SU-DHL-6 (cell line): ENCODE data around the gene ZDHHC19.

Source experiments
- EZH2phosphoT487 ChIP-seq: fragments of 200-600 bp; sonication (generic), shearing (Covaris generic); conservative IDR thresholded peaks from 2 replicates; pipeline ENCODE4 v1.6.1; 2018; ENCODE audit warnings: mild to moderate bottlenecking, antibody characterized with exemption, low read length, moderate library complexity, mixed read lengths
- TF ChIP-seq, protein P1 (sequence below): fragments of 200-600 bp; sonication (generic); IDR thresholded peaks from one replicate; pipeline ENCODE4 v1.5.1; 2017; ENCODE audit warnings: antibody characterized with exemption, mild to moderate bottlenecking, low read length, moderate library complexity; ENCODE audit not compliant: insufficient read depth, poor library complexity, severe bottlenecking

DNA sequence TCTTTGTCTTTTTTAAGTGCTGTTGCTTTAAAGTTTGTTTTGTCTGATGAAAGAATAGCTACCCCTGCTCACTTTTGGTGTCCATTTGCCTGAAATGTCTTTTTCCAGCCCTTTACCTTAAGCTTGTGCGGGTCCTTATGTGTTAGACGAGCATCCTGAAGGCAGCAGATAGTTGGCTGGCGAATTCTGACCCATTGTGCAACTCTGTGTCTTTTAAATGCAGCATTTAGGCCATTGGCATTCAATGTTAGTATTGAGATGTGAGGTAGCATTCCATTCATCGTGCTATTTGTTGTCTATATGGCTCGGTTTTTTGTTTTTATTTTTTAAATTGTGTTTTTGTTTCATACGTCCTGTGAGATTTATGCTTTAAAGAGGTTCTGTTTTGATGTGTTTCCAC is 55.0 kb downstream of the ZDHHC19 start:
- TF ChIP-seq, protein P1, sequence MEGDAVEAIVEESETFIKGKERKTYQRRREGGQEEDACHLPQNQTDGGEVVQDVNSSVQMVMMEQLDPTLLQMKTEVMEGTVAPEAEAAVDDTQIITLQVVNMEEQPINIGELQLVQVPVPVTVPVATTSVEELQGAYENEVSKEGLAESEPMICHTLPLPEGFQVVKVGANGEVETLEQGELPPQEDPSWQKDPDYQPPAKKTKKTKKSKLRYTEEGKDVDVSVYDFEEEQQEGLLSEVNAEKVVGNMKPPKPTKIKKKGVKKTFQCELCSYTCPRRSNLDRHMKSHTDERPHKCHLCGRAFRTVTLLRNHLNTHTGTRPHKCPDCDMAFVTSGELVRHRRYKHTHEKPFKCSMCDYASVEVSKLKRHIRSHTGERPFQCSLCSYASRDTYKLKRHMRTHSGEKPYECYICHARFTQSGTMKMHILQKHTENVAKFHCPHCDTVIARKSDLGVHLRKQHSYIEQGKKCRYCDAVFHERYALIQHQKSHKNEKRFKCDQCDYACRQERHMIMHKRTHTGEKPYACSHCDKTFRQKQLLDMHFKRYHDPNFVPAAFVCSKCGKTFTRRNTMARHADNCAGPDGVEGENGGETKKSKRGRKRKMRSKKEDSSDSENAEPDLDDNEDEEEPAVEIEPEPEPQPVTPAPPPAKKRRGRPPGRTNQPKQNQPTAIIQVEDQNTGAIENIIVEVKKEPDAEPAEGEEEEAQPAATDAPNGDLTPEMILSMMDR, result no peak
- TF ChIP-seq EZH2phosphoT487, result no peak
